ENCODE results near the gene GPR82.

Gene GPR82

GRCh38 chrX:41720125-41720779, 3.7 kb upstream of the GPR82 start:
- peak; percentile 59 for DNase-seq

- no peak for DNase-seq
Observed at GRCh38 chrX:41721590-41721989, 2.4 kb upstream of the GPR82 start.

- no peak for DNase-seq
Observed at GRCh38 chrX:41722214-41722613, 1.8 kb upstream of the GPR82 start.

- no peak for DNase-seq
Observed at GRCh38 chrX:41722816-41723618, 964 bp upstream of the GPR82 start.

- DNase-seq: no peak
Observed at GRCh38 chrX:41728125-41728524, 4.1 kb downstream of the GPR82 start.

- DNase-seq: no peak
Observed at GRCh38 chrX:41730081-41730480, 6.1 kb downstream of the GPR82 start.

DNA sequence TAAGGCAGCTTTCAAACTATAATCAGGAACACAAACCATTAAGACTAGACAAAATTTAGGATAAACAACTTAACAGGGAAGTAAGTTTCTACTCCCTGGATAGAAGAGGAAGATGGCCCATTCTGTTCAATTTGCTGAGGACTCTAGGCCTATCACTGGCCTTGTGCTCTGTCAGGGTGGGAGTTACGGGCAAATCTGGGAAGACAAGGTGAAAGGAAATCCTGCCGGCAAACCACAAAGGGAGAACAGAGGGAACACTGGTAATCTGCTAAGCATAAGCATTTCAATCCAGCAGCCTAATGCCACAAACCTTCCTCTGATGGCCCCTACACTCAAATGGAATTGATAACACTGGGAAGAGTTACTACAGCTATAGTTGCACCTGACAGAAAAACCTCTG, 8.3 kb downstream of the GPR82 start:
- no peak for DNase-seq

- no peak for DNase-seq
Observed at GRCh38 chrX:41733939-41734338, 10.0 kb downstream of the GPR82 start.

DNA sequence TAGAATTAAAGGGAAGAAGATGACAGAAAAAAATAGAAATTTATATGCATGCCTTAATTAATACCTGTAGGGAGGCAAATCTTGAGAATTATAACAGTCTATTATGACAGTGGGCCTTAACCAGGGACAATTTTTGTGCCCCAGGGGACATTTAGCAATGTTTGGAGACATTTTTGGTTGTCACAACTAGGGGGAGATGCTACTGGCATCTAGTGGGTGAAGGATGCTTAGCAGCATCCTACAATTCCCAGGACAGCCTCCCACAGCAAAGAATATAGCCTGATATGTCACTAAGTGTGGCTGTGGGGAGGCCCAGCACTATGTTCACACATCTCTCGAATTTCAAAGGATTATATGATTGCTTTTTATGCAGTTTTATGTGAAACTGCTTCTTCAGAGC, 10.5 kb downstream of the GPR82 start:
- no peak for DNase-seq

- DNase-seq: no peak
Observed at GRCh38 chrX:41737065-41737464, 13.1 kb downstream of the GPR82 start.

DNA sequence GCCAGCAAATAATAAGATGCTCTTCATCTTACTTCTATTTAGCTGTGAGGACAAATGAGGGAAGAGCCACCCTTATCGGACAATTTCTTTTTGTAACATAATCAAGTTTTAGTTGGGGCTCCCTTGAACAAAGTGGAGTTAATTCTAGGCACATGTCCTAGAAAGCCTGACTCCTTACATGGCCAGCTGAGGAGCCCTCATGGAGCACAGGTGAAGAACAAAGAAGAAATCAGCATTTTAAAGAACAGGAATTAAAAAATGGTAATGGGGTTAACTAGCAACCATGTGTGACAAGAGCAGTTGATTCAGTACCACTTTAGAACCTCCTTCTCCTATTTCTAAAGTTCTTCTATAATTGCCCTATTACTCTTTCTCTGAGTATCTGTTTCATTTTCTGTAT, 15.9 kb downstream of the GPR82 start:
- no peak for DNase-seq

DNA sequence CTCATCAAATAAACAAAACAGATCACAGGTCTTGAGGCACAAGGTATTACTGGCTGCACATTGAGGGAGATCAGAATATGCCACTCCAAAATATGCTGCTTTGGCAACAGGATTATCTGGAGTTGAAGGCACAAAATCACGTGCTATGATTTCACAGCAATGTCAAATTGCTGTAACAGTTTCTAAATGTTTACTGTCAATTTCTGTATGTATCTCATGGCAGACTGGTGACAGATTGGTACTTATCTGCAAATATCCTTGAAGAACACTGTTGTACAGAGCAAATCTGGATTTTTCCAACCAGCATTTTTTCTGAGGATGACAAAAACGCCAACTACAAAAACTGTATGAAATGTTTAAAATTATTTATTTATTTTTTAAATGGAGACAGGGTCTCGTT, 26.7 kb downstream of the GPR82 start:
- DNase-seq: no peak

- no peak for DNase-seq
Observed at GRCh38 chrX:41758401-41758800, 34.4 kb downstream of the GPR82 start.

- no peak for DNase-seq
Observed at GRCh38 chrX:41759817-41760216, 35.8 kb downstream of the GPR82 start.

- no peak for DNase-seq
Observed at GRCh38 chrX:41761169-41761568, 37.2 kb downstream of the GPR82 start.

DNA sequence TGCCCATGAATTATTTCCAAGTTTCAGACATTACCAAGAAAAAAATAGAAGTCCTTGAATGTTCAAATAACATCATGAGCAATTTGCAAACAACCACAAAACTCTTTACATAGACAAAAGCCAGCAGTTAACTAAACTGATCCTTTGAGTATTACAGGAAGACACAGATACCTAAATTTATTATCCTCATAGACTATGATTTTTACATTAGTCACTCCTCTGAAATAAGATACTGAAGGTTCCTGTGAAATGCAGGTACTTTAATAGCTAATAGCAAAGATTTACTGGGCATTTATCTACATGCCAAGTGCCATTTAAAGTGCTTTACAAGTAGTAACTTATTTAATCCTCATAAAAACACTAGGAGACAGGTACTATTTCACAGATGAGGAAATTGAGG, 37.7 kb downstream of the GPR82 start:
- no peak for DNase-seq

GRCh38 chrX:41779030-41779564, 55.1 kb downstream of the GPR82 start:
- DNase-seq: no peak

All from activated CD8-positive, alpha-beta memory T cell treated with anti-CD3 and anti-CD28 coated beads, Interleukin-2, amount 50 U/mL, for 48 hours (primary cell).